ENCODE data around the gene NKAPL.

Gene NKAPL

DNA sequence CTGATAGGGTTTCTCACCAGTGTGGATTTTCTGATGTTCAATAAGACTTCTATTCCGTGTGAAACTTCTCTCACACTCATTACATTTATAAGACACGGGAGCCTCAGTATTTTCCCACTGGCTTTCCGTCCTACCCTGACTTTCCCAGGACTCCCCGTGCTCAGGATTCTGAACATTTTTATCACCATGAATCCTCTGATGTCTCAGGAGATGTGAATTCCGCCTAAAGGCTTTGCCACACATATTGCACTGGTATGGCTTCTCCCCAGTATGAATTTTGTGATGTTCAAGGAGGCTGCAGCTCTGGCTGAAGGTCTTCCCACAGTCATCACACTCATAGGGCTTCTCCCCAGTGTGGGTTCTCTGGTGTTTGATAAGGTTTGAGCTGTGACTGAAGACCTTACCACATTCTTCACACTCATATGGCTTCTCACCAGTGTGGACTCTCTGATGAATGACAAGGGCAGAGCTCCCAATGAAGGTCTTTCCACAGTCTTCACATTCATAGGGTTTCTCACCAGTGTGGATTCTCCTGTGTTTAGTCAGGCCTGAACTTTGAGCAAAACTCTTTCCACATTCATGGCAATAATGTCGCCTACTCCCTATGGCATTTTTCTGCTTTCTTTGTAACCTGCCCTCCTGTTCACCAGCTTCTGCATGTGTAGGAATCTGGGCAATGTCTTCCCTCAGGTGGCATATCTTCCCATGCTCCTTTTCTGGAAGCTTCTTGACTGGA is 13.7 kb upstream of the NKAPL start:
- no peak for DNase-seq

DNA sequence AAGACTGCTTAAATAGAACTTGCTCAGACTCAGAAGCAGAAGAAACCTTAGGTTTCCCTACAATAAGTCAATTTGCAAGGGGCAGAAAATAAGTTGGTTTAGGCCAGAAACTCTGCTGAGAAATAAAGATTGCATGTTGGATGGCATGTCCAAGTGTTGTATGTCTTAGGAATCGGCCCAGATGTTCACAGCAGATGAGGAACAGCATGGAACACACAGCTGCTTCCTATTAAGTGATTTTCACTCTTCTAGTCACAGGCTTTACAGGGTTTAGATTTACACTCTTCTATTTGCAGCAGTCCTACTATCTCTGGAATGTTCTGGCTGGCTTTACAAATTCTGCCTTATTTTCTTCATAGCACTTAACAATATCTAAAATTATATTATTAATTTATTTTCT is 10.2 kb upstream of the NKAPL start:
- DNase-seq: no peak

DNA sequence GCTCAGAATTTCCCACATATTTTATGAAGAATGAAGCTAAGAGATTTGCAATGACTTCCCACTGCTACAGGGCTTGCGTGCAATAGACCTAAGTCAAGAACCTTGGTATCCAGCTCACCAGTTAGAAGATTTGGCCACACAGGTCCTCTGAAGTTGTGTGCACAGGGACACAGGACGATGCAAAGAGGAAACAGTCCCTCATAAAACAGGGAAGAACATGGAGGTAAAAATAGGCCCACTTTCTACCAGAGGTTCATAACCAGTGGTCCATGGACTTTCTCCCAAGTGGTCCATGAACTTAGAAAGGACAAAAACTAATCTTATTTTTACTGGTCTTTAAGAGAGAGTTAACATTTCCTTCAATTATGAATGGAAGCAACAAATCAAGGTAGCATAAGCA is 8.3 kb upstream of the NKAPL start:
- no peak for DNase-seq

DNA sequence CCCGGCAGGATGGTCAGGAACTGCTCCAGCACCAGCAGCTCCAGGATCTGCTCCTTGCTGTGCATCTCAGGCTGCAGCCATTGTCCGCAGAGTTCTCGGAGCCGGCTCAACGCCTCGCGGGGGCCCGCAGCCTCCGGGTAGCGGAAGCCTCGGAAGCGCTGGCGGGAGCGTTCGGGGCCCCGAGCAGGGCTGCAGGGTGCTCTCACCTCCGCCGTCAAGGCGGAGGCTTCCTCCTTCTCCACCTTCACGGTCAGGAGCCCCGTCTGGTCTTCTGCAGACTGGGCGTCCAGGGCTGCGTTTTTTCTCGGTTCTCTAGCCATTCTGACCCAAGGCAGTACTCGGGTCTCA is 7.5 kb upstream of the NKAPL start:
- no peak for DNase-seq

DNA sequence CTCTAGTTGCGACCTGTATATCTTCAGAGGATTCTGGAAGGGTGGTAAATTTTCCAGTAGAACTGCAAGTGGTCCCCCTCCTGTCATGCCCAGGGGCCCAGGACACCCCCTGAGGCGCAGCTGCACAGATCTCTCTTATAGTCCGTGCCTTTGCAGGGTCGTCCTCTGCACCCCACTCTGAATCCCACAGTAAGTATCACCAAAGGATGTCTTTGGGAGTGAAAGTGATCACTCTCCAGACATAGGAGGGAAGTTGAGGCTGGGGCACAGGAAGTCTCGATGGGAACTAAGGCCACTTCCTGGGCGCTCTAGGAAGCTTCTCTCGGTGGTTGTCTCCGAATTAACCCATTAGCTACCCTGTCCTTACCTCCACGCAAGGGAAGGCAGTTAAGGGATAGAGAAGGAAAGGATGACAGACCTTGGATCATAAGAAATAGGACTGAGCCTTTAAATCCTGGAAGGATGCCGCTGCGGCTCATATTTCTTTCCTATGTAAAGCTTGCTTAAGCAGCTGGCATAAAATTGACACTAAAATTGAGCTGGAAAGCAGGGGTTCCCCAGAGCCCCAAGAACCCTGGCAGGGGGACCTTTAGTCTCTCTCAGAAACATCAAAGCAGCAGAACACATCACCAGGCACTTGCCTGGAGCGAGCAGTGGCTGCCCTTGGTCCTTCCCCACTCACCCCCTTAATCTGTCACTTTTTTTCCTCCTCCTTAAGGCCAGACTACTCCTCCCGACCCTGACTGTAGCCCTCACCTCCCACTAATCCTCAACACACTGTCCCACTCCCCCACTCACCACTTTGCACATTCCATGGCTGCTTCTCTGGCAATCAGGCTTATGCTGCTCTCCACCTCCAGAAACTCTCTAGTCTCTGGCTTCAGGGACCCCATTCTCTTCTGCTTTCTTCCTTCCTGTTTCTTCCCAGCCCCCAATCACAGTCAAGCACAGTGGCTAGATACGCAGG is 6.8 kb upstream of the NKAPL start, which contains the start of gene ZKSCAN4:
TSS of gene ZKSCAN4 (minus strand) at position 261 of the 967 bp plus-strand sequence. CDS start 289 bp downstream, outside the sequence.
- peak; percentile 85 for DNase-seq

DNA sequence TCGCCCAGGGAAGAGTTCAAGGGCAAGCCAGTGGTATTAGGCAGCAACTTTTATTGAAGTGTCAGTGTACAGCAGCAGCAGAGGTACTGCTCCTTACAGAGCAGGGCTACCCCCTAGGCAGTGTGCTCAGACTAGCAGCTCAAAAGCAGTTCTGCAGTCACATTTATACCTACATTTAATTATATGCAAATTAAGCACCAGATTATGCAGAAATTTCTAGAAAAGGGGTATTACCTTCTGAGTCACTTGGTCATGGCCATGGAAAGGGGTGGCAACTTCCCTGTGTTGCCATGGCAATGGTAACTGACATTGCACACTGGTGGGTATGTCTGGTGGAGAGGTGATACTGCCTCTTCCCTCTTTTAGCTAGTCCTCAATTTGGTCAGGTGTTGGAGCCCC is 5.0 kb upstream of the NKAPL start:
- no peak for DNase-seq

DNA sequence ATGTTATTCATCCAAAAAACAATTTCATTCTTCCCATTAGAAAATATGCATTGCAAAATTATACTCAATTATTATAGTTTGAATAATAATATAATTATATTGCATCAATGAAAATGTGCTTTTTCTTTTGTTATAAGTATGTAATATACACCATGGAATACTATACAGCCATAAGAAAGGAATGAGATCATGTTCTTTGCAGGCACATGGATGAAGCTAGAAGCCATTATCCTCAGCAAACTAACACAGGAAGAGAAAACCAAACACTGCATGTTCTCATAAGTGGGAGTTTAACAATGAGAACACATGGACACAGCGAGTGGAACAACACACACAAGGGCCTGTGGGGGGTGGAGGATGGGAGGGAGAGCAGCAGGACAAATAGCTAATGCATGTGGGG is 2.1 kb upstream of the NKAPL start:
- no peak for DNase-seq

DNA sequence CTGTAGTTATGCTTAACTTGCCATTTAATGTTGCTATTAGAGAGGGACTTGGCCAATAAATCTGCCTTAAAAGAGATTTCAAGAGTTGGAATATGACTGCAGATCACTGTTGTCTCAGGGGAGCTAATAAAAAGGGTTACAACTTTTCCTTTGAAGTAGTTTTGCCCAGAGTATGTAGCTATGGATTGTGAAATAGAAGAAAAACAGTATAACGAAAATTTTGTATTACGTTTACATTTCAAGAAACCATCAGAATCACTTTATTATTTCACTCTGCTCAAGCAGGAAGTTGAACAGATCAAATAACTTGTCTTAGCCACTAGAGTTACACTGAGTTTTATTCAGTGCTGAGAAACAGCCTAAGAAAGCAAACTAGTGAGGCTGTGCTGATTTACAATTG is 4.8 kb downstream of the NKAPL start:
- no peak for DNase-seq

DNA sequence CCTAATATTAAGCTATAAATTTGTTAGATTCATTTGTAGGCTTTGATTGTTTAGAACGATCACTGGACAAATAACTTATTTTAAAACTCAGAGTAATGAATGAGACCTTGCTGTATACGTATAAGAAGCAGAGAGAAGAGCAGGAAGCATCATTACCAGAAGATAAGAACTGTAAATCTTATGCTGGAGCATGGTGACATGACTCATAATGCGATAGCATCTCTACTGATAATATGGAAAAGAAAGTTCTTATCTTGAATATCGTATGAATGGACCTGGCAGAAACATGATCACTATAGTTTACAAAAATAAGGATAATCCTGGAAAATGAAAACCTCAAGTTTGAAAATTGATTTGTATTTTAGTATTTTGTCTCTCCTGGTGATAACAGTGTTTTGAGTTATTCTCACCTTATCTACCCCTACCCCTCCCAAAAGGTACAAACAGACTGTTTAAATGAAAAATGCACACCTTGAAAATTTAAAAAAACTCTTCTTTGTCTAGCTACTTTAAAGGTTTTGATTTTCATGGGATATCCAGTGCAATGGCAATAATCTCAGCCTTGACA is 5.8 kb downstream of the NKAPL start:
- DNase-seq: no peak

DNA sequence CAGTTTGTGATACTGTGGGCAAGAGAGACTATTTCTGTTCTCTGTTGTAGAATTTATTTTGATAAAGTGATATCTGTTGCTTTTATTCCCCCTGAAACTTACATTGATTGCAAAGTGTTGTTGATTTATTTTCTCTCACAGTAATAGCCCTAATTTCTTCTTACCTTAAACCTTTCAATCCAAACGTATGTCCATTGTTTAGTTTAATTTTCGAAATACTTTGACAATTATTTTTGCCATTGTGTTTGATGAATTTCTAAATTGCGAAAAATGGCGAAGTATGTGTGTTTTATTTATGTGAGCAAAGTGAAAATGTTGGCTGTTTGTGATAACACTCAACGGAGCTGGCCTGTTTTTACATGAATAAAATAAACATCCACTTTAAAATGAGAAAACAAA is 7.5 kb downstream of the NKAPL start:
- DNase-seq: no peak

DNA sequence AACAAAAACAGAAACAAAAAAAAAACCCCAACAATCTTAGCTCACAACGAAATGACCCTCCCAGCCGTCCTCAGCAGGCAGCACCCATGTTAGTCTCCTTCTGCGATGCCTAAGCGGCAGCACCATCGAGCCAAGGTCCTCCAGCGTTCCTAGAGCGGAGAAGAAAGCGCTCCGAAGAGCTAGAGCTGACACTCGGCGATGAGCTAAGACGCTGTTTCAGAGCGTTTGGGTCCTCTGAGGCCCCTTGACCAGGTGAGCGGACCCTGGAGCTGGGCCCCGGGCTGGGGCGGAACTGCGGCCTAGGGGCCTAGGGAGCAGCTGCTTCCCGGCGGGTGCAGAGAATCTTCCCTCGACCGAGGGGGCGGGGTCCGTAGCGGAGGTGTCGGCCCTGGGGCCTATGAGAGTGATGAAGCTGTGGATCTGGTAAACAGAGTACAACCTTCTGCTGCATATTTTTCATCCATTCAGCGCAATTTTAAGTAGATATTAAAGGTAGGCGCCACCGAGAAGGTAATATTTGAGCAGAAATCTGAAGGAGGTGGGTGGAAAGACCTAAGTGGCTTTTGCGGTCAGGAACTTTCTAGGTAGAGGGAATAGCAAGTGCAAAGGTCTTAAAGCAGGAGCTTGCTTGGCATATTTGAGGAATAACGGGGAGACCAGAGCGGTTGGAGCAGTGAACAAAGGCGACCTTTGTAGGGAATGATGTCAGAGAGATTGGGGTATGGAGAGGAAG is 8.0 kb downstream of the NKAPL start, which contains the start of gene ZSCAN26:
TSS of gene ZSCAN26 (plus strand) at position 182 of the 733 bp plus-strand sequence. CDS start 4,777 bp downstream, outside the sequence.
- DNase-seq: peak; percentile 93

DNA sequence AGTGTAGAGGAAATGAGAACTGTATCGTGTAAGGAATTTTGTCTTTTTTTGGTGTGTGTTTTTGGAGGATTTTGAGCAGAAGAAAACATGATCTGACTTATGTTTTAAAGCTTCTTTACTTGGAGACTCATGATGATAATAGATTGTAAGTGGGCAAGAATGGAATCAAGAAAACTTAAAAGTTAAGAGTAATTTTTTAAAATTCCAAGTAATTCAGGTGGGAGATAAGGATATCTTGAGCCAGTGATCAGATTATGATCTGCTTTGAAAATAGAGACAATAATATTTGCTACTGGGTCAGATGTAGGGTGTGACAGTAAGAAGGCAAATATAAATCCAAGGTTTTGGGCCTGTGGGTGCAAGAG is 8.6 kb downstream of the NKAPL start:
- no peak for DNase-seq

DNA sequence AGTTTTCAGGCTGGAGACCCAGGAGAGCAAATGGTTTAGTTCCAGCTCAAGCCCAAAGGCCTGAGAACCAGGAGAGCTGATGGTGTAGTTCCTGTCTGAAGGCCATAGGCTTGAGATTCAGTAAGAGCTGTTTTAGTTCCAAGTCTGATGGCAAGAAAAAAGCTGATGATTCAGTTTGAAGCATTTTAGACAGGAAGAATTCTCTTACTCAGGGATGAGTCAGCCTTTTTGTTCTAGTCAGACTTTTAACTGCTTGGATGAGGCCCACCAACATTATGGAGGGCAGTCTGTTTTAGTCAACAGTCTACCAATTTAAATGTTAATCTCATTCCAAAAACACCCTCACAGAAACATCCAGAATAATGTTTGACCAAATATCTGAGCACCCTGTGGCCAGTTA is 10.4 kb downstream of the NKAPL start:
- DNase-seq: no peak

DNA sequence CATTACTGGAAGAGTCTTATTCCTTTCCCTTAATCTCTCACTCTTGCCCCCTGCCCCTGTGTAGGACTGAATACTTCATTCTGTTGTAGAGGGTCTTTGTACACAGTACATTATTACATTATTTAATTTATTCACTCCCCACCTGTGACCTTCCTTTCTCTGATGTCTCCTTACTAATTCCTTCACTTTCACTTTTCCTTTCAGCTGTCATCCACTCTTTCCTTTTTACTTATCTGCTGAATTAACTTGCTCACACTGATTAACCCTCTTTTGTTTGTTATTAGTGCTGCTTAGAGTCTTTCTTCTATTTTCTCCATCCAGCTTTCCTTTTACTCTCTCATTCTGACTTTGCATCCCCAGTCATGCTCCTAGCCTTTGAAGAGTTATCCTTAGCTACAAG is 15.8 kb downstream of the NKAPL start:
- DNase-seq: no peak

DNA sequence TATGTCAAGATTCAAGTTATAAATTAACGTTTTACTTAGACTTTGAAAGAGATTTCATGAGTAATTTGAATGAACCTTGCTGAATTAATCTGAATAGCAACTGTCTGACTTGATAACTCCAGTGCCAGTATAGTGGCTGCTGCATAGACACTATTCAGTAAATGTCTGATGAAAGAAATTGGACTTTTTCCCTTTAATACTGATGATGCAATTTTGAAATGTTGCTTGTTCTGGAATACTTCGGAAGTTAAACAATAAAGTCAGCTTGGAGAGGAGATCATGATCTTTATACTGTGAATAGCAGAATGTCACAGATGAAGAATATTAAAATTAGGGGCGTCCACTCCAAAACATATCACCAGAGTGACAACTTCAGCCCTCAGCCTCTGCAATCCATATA is 18.6 kb downstream of the NKAPL start:
- DNase-seq: no peak

DNA sequence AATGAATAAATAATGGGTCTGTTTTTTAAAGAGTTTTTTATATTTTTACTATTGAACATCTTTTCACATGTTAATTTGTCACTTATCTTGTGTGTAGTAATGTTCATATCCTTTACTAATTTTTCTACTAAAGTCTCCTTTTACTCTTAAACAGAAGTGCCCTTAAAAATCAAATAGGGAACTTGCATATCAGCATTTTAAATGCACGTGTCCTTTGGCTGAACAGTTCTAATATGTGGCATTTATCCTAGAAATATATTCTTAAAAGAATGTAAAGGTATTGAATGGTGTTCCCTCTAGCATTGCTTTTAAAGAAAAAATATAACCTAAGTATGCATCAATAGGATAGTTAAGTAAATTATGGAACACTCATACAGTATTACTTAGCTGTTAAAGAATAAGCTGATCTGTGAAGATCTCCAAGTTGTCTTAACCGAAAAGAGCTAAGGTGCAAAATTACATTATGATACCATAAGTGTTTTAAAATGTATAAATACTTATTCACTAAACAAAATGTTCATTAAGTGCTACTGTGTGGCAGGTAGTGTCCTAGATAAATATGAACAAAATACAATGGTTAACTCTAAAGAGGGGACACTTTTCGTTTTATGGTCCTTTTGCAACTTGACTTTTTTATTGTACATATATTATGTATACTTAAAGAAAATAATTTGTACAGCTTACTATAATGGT is 21.6 kb downstream of the NKAPL start:
- DNase-seq: no peak

DNA sequence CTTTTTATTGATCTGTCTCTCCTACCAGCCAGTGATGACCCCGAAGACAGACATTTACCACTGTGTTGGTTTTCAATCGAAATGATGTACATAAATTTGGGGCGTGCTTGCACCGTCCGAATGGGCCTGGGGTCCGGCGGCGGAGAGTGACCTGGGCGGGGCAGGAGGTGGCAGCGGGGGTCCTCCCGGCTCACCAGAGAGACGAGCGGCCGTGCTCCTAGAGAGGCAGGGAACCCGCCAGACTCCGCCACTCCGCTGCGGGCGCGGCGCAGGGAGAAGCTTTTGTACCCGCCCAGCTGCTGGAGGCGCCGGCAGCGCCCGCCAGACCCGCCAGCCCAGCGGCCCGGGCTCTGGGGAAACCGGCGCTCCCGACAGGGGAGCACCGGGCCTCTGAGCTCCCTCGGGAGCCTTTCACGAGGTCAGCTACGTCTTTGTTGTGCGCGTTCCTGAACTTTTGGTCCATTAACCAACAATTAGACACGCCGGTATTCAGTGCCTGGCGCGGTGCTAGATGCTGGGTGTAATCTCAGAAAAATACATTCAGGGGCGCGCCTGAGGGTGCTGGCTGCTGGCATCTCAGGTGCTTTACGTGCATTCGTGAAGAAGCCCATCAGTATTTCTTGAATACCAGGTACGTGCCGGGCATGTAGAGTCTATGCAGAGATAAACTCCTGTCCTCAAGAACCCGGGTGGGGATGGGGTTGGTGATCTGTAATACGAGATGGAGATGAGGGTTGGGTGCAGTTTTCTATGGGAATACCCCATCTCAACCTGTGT is 22.4 kb downstream of the NKAPL start, which contains the start of gene PGBD1:
TSS of gene PGBD1 (plus strand) at position 285 of the 777 bp plus-strand sequence. CDS start 2,242 bp downstream, outside the sequence.
- DNase-seq: peak; percentile 83

DNA sequence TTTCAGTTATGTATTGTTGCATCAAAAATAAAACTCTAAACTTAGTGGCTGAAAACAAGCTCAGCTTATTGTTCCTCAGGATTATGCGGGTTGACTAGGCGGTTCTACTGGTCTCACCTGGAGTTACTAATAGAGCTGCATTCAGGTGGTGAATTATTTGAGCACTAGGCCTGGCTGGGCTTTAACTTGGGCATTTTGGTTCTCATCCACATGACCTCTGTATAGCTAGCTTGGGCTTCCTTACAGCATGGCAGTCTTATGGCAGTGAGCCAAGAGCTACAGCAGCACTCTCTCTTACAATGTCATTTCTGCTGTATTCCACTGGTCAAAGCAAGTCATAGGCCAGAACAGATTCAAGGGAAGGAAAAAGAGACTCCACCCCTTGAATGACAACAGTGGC is 23.8 kb downstream of the NKAPL start:
- DNase-seq: no peak

DNA sequence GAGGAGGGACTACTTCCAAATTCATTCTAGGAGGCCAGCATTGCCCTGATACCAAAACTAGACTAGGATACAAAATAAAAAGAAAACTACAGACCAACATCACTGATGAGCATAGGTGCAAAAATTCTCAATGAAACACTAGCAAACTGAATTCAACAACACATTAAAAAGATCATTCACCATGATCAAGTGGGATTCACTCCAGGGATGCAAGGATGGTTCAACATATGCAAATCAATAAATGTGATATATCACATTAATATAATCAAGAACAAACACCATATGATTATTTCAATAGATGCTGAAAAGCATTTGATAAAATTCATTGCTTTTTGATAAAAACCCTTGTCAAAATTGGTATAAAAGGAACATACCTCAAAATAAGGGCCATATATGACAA is 32.5 kb downstream of the NKAPL start:
- DNase-seq: no peak

DNA sequence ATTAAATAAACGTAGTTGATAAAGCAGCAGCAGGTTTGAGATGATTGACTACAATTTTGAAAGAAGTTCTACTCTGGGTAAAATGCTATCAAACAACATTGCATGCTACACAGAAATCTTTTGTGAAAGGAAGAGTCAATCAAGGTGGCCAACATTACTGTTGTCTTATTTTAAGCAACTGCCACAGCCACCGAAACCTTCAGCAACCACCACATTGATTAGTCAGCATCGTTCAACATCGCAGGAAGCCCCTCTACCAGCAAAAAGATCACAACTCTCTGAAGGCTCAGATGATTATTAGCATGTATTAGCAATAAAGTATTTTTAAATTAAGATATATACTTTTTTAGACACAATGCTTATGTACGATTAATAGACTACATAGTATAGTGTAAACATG is 36.2 kb downstream of the NKAPL start:
- DNase-seq: no peak

DNA sequence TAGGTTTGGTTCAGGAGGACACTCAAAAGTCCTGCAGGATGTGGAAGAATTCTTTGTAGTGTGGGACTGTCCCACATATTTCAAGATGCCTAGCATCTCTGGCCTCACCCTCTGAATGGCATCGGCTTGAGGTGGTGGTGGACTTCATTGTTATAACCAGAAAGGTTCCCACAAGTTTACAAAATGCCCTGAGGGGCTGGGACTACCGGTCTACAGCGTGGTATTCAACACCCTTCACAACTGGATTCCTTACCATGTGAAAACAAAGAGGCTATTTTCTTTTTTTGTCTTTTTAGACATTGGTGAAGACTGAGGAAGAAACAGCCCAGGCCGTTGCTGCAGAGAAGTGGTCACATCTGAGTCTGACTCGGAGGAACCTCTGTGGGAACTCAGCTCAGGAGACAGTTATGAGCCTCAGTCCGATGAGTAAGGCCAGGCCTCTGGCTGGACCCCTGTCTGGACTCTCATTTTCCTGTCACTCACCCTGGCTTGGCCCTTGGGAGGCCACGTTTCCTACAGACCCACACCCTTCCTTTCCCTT is 37.5 kb downstream of the NKAPL start:
- no peak for DNase-seq
